Loucy (cell line): ENCODE measurements around the gene THRSP.

Experiments used
- H2AFZ ChIP-seq: fragments of 200-600 bp; sonication (generic); 2 replicates; pipeline ENCODE4 v1.6.0; 2016; ENCODE audit warnings: antibody characterized with exemption, mild to moderate bottlenecking, low read length, moderate library complexity
- H3F3A ChIP-seq: fragments of 200-600 bp; 2 replicates; pipeline ENCODE4 v1.6.0; 2016; ENCODE audit warnings: antibody characterized with exemption, low read depth, mild to moderate bottlenecking
- H3K27me3 ChIP-seq: fragments of 200-600 bp; sonication (generic); 2 replicates; pipeline ENCODE4 v1.6.1; 2014; ENCODE audit warnings: low read length, mild to moderate bottlenecking; ENCODE audit not compliant: insufficient read depth, poor library complexity, severe bottlenecking
- H3K36me3 ChIP-seq: fragments of 200-600 bp; sonication (generic); 2 replicates; pipeline ENCODE4 v1.6.1; 2016; ENCODE audit warnings: low read length; ENCODE audit not compliant: insufficient read depth
- H3K4me1 ChIP-seq: fragments of 200-600 bp; sonication (generic); 2 replicates; pipeline ENCODE4 v1.5.1; 2014; ENCODE audit warnings: low read length, mild to moderate bottlenecking; ENCODE audit not compliant: insufficient read depth, poor library complexity, severe bottlenecking
- H3K4me2 ChIP-seq: fragments of 200-600 bp; sonication (generic); 2 replicates; pipeline ENCODE4 v1.6.0; 2014; ENCODE audit warnings: antibody characterized with exemption, low read length, low read depth, mild to moderate bottlenecking; ENCODE audit not compliant: poor library complexity, severe bottlenecking
- H3K4me3 ChIP-seq: fragments of 200-600 bp; sonication (generic); 2 replicates; pipeline ENCODE4 v1.5.1; 2014; ENCODE audit warnings: low read length, mild to moderate bottlenecking, mixed read lengths; ENCODE audit not compliant: poor library complexity, severe bottlenecking
- H3K79me2 ChIP-seq: fragments of 200-600 bp; sonication (generic); 2 replicates; pipeline ENCODE4 v1.6.1; 2014; ENCODE audit warnings: low read length; ENCODE audit not compliant: insufficient read depth
- H3K9ac ChIP-seq: fragments of 200-600 bp; sonication (generic); 2 replicates; pipeline ENCODE4 v1.6.0; 2014; ENCODE audit warnings: mild to moderate bottlenecking, low read depth, low read length, moderate library complexity; ENCODE audit not compliant: poor library complexity, severe bottlenecking
- H3K9me2 ChIP-seq: fragments of 200-600 bp; sonication (generic); replicated peaks from 2 replicates; pipeline ENCODE4 v1.6.1; 2016; ENCODE audit warnings: low read depth, low read length, mixed read lengths
- H3K9me3 ChIP-seq: fragments of 200-600 bp; sonication (generic); 2 replicates; pipeline ENCODE4 v1.6.1; 2014; ENCODE audit warnings: mild to moderate bottlenecking, antibody characterized with exemption, low read length, low read depth; ENCODE audit not compliant: insufficient read depth
- H4K20me1 ChIP-seq: fragments of 200-600 bp; sonication (generic); 2 replicates; pipeline ENCODE4 v1.6.0; 2014; ENCODE audit warnings: antibody characterized with exemption, low read length, mild to moderate bottlenecking; ENCODE audit not compliant: insufficient read depth, poor library complexity, severe bottlenecking
- CTCF ChIP-seq: fragments of 200-600 bp; sonication (generic); conservative IDR thresholded peaks from 2 replicates; pipeline ENCODE4 v1.5.1; 2014; ENCODE audit warnings: mild to moderate bottlenecking, antibody characterized with exemption, low read length
- EZH2phosphoT487 ChIP-seq: fragments of 200-600 bp; IDR thresholded peaks from 2 replicates; pipeline ENCODE4 v1.6.1; 2018; ENCODE audit warnings: antibody characterized with exemption, mild to moderate bottlenecking, moderate library complexity, borderline replicate concordance

Gene THRSP

GRCh38 chr11:78036313-78036712 lies 27.3 kb upstream of the THRSP start:
- Histone ChIP-seq H3K4me2 (no peak overlapping the region), H2AFZ (no peak overlapping the region), H3K9me3 (no peaks in the 10 kb centered on the region)

GRCh38 chr11:78037056-78037455 lies 26.6 kb upstream of the THRSP start:
- no peak overlapping the region for H3K4me3 ChIP-seq
- H2AFZ ChIP-seq, result no peak overlapping the region
- no peak overlapping the region for H3K9ac ChIP-seq
- H3K27me3 ChIP-seq, result no peaks in the 10 kb centered on the region
- no peaks in the 10 kb centered on the region for H3F3A ChIP-seq
- TF ChIP-seq EZH2phosphoT487 (no peak), CTCF (no peak)
- H3K9me2 ChIP-seq, result no peaks in the 10 kb centered on the region
- no peak overlapping the region for H3K4me2 ChIP-seq
- no peaks in the 10 kb centered on the region for H4K20me1 ChIP-seq
- H3K4me1 ChIP-seq, result no peaks in the 10 kb centered on the region
- no peaks in the 10 kb centered on the region for H3K9me3 ChIP-seq
- no peaks in the 10 kb centered on the region for H3K36me3 ChIP-seq
- H3K79me2 ChIP-seq, result no peaks in the 10 kb centered on the region

More at GRCh38 chr11:78036313-78036712, 27.3 kb upstream of the THRSP start:
- Histone ChIP-seq H3K79me2 (no peaks in the 10 kb centered on the region), H3K4me1 (no peaks in the 10 kb centered on the region), H3F3A (no peaks in the 10 kb centered on the region), H3K9ac (no peak overlapping the region), H3K36me3 (no peaks in the 10 kb centered on the region), H4K20me1 (no peaks in the 10 kb centered on the region), H3K9me2 (no peaks in the 10 kb centered on the region), H3K27me3 (no peaks in the 10 kb centered on the region), H3K4me3 (no peak overlapping the region)
- no peak for TF ChIP-seq EZH2phosphoT487
- TF ChIP-seq CTCF, result no peak

- no peaks in the 10 kb centered on the region for H3F3A ChIP-seq
- no peaks in the 10 kb centered on the region for H4K20me1 ChIP-seq
- no peaks in the 10 kb centered on the region for H3K9me2 ChIP-seq
- no peak overlapping the region for H3K4me2 ChIP-seq
- no peaks in the 10 kb centered on the region for H3K79me2 ChIP-seq
- H3K9ac ChIP-seq, result no peak overlapping the region
- H3K4me3 ChIP-seq, result no peak overlapping the region
- H2AFZ ChIP-seq, result no peak overlapping the region
- no peaks in the 10 kb centered on the region for H3K27me3 ChIP-seq
- H3K9me3 ChIP-seq, result no peaks in the 10 kb centered on the region
- H3K36me3 ChIP-seq, result no peaks in the 10 kb centered on the region
- H3K4me1 ChIP-seq, result no peaks in the 10 kb centered on the region
- TF ChIP-seq EZH2phosphoT487, result no peak
- no peak for TF ChIP-seq CTCF
Measured at GRCh38 chr11:78037825-78038620, 25.6 kb upstream of the THRSP start.
